Upper lobe of left lung (tissue), 6 donors: ENCODE data around the gene SH3PXD2A. TPM values are rescaled to one million over a fixed set of nuclear protein-coding genes. Genes with fewer than 3 reads are reported as not detected.

Experiments
- ATAC-seq, 2 donors: fragments of 200-7000 bp; cut with Tn5 transposase; one replicate each; pipeline ENCODE4 v1.9.1; 2022; ENCODE audit warnings: mild to moderate bottlenecking in 2 of 2, moderate library complexity in 2 of 2; ENCODE audit not compliant: low FRiP score in 2 of 2
- DNase-seq, 2 donors: peaks; one replicate each; pipeline ENCODE4 v3.0.0-alpha.2; 2019 to 2020
- H3K27ac ChIP-seq, 4 donors: fragments of 200-600 bp; sonication (generic); one replicate each; pipeline ENCODE4 v1.5.1; 2016 to 2019
- H3K27me3 ChIP-seq, 4 donors: fragments of 200-600 bp; sonication (generic); one replicate each; pipeline ENCODE4 v1.5.1; 2017 to 2019
- H3K36me3 ChIP-seq, 4 donors: fragments of 200-600 bp; sonication (generic); one replicate each; pipeline ENCODE4 v1.5.1; 2016 to 2019
- H3K4me1 ChIP-seq, 4 donors: fragments of 200-600 bp; sonication (generic); one replicate each; pipeline ENCODE4 v1.5.1; 2018 to 2019
- H3K4me3 ChIP-seq, 4 donors: fragments of 200-600 bp; sonication (generic); one replicate each; pipeline ENCODE4 v1.5.1; 2017 to 2019; ENCODE audit warnings: mild to moderate bottlenecking in 2 of 4, moderate library complexity in 1 of 4
- H3K9me3 ChIP-seq, 4 donors: fragments of 200-600 bp; sonication (generic); one replicate each; pipeline ENCODE4 v1.5.1; 2018 to 2019
- CTCF ChIP-seq, 6 experiments: fragments of 450-650 bp in 4 of 6; fragments of 200-600 bp in 2 of 6; sonication (generic) in 2 of 6; IDR thresholded peaks; one replicate each; pipeline ENCODE4 v1.5.1; 2016 to 2019; ENCODE audit warnings: antibody characterized with exemption in 6 of 6
- EP300 ChIP-seq, 4 donors: sonication (generic); formaldehyde crosslinking; IDR thresholded peaks; one replicate each; pipeline ENCODE4 v1.5.1; 2017; ENCODE audit warnings: antibody characterized with exemption in 4 of 4, control low read depth in 2 of 4
- POLR2A ChIP-seq, 4 donors: fragments of 450-650 bp; IDR thresholded peaks; one replicate each; pipeline ENCODE4 v1.5.1; 2016 to 2017; ENCODE audit warnings: antibody characterized with exemption in 4 of 4, mild to moderate bottlenecking in 2 of 4
- POLR2AphosphoS5 ChIP-seq, 2 donors: sonication (generic); formaldehyde crosslinking; IDR thresholded peaks; one replicate each; pipeline ENCODE4 v1.5.1; 2017; ENCODE audit warnings: antibody characterized with exemption in 2 of 2
- WGBS, 2 donors: methylation state at CpG; one replicate each; pipeline ENCODE4 v1.1.5; 2017 to 2018; 5-methylcytosine and 5-hydroxymethylcytosine counted together
- total RNA-seq, 6 donors: library from RNA; depleted of rRNA in 4 of 6; stranded (reverse); fragments of >200 nt in 4 of 6; gene quantifications; one replicate each; pipeline versions ENCODE4 v1.1.0 to v1.2.1, GENCODE V29; 2016 to 2021
- donor health status: DM: no; HTN: no; CAD: no; lungs with moderate emphysema.
- donor health status: DM: no; HTN: yes; CAD: no; lungs with severe emphysema.

The SH3PXD2A gene
- total RNA-seq, 6 donors from 2014 or later = 19.6 to 42.2 (median 30.8) TPM

GRCh38 chr10:103603382-103603781 lies 252.0 kb downstream of the SH3PXD2A start:
- ATAC-seq = no peak

GRCh38 chr10:103602852-103603155 lies 252.6 kb downstream of the SH3PXD2A start:
- H3K27me3 ChIP-seq = no peaks in the 10 kb centered on the region
- WGBS, 2 donors = 92 to 93% methylated on average over 11 to 16 of the region's 16 CpGs

More at GRCh38 chr10:103603382-103603781, 252.0 kb downstream of the SH3PXD2A start:
- Histone ChIP-seq H3K4me3 (no peak overlapping the region), H3K9me3 (no peaks in the 10 kb centered on the region), H3K27ac (no peak overlapping the region), H3K27me3 (no peaks in the 10 kb centered on the region), H3K4me1 (peaks cover 0 to 3% (median 0%) of the 10 kb centered on the region in 4 donors), H3K36me3 (peaks cover 4 to 48% (median 22%) of the 10 kb centered on the region in 4 donors)
- TF ChIP-seq CTCF (IDR thresholded peaks at IDR 0.05) (no peak), POLR2AphosphoS5 (IDR thresholded peaks at IDR 0.05) (no peak), EP300 (IDR thresholded peaks at IDR 0.05) (no peak), POLR2A (IDR thresholded peaks at IDR 0.05) (no peak)
- 92 to 95% methylated on average over 4 to 23 of the region's 23 CpGs for WGBS, 2 donors
- peak in 1 of 2 donors; percentile 80 for DNase-seq

GRCh38 chr10:103602028-103602851 lies 253.1 kb downstream of the SH3PXD2A start:
- DNase-seq (peak in 1 of 2 donors; percentile 77), ATAC-seq (no peak)
- 93% methylated on average over 44 to 47 of the region's 47 CpGs for WGBS, 2 donors
- peaks cover 4 to 51% (median 22%) of the 10 kb centered on the region in 4 donors for H3K36me3 ChIP-seq
- peaks cover 0 to 3% (median 0%) of the 10 kb centered on the region in 4 donors for H3K4me1 ChIP-seq
- H3K9me3 ChIP-seq = no peaks in the 10 kb centered on the region
- H3K27ac ChIP-seq = no peak overlapping the region
- TF ChIP-seq POLR2AphosphoS5 (IDR thresholded peaks at IDR 0.05) (no peak), POLR2A (IDR thresholded peaks at IDR 0.05) (no peak), EP300 (IDR thresholded peaks at IDR 0.05) (no peak), CTCF (IDR thresholded peaks at IDR 0.05) (no peak)
- H3K27me3 ChIP-seq = no peaks in the 10 kb centered on the region
- no peak overlapping the region for H3K4me3 ChIP-seq

More at GRCh38 chr10:103602852-103603155, 252.6 kb downstream of the SH3PXD2A start:
- H3K4me1 ChIP-seq = peaks cover 0 to 3% (median 0%) of the 10 kb centered on the region in 4 donors
- ATAC-seq (no peak), DNase-seq (peak in 1 of 2 donors; percentile 73)
- no peak overlapping the region for H3K4me3 ChIP-seq
- no peaks in the 10 kb centered on the region for H3K9me3 ChIP-seq
- H3K36me3 ChIP-seq = peaks cover 4 to 48% (median 22%) of the 10 kb centered on the region in 4 donors
- TF ChIP-seq POLR2A (IDR thresholded peaks at IDR 0.05) (no peak), CTCF (IDR thresholded peaks at IDR 0.05) (no peak), POLR2AphosphoS5 (IDR thresholded peaks at IDR 0.05) (no peak), EP300 (IDR thresholded peaks at IDR 0.05) (no peak)
- no peak overlapping the region for H3K27ac ChIP-seq

GRCh38 chr10:103600956-103601569 lies 254.3 kb downstream of the SH3PXD2A start:
- Histone ChIP-seq H3K27ac (no peak overlapping the region), H3K27me3 (no peaks in the 10 kb centered on the region), H3K4me3 (no peak overlapping the region), H3K9me3 (no peaks in the 10 kb centered on the region), H3K4me1 (peaks cover 0 to 3% (median 0%) of the 10 kb centered on the region in 4 donors), H3K36me3 (peaks cover 4 to 51% (median 22%) of the 10 kb centered on the region in 4 donors)
- DNase-seq = no peak
- ATAC-seq = no peak
- WGBS, 2 donors = 83 to 90% methylated on average over 7 of the region's 7 CpGs
- TF ChIP-seq POLR2A (IDR thresholded peaks at IDR 0.05) (no peak), CTCF (IDR thresholded peaks at IDR 0.05) (no peak), EP300 (IDR thresholded peaks at IDR 0.05) (no peak), POLR2AphosphoS5 (IDR thresholded peaks at IDR 0.05) (no peak)
